Measurements from ENCODE around the gene PCK2.

- no peak for TF ChIP-seq CTCF (IDR thresholded peaks at IDR 0.05)
- TF ChIP-seq POLR2A (IDR thresholded peaks at IDR 0.05), result no peak
Observed at GRCh38 chr14:24064856-24065255, 29.3 kb upstream of the PCK2 start.
